A673 (cell line): Measurements from ENCODE around the gene MYOCD. TPM values are rescaled to one million over a fixed set of nuclear protein-coding genes. Genes with fewer than 3 reads are reported as not detected.

Experiments used
- BruUV-seq: library from RNA; stranded (reverse); fragments of 400-500 nt; replicated peaks from 2 replicates; lab custom pipeline; 2021; lab: Mats Ljungman, UMichigan
- CTCF ChIA-PET: fragments of 300-600 bp; sonication (Branson Sonifier 250); formaldehyde crosslinking; loops from one replicate; lab custom pipeline; 2022; ENCODE audit warnings: antibody characterized with exemption; lab: Charles Lee
- POLR2A ChIA-PET: fragments of 300-600 bp; sonication (Branson Sonifier 250); formaldehyde crosslinking; loops from one replicate; lab custom pipeline; 2022; ENCODE audit warnings: antibody characterized with exemption; ENCODE audit not compliant: low non-redundant PET; lab: Charles Lee
- DNase-seq: peaks from one replicate; pipeline ENCODE4 v3.0.0-alpha.2; 2015; ENCODE audit warnings: low spot score
- H3K27ac ChIP-seq: fragments of 200-600 bp; sonication (generic); 2 replicates; pipeline ENCODE4 v1.5.1; 2016; ENCODE audit warnings: mixed run types, low read depth, mild to moderate bottlenecking, mixed read lengths, antibody characterized with exemption, low read length; ENCODE audit not compliant: poor library complexity, severe bottlenecking
- H3K27me3 ChIP-seq: fragments of 200-600 bp; sonication (generic); replicated peaks from 2 replicates; pipeline ENCODE4 v1.6.1; 2017; ENCODE audit warnings: mixed run types, low read depth, mild to moderate bottlenecking, mixed read lengths, antibody characterized with exemption, low read length; ENCODE audit not compliant: insufficient read depth, poor library complexity
- H3K36me3 ChIP-seq: fragments of 200-600 bp; sonication (generic); 2 replicates; pipeline ENCODE4 v1.6.1; 2016; ENCODE audit warnings: mixed run types, mild to moderate bottlenecking, mixed read lengths, antibody characterized with exemption, low read length; ENCODE audit not compliant: insufficient read depth, poor library complexity, severe bottlenecking
- H3K4me1 ChIP-seq: fragments of 200-600 bp; sonication (generic); 2 replicates; pipeline ENCODE4 v1.6.1; 2017; ENCODE audit warnings: mixed run types, mild to moderate bottlenecking, mixed read lengths, antibody characterized with exemption, low read length; ENCODE audit not compliant: insufficient read depth, poor library complexity, severe bottlenecking
- H3K4me3 ChIP-seq: fragments of 200-600 bp; sonication (generic); 2 replicates; pipeline ENCODE4 v1.5.1; 2016; ENCODE audit warnings: low read depth, mixed run types, mild to moderate bottlenecking, mixed read lengths, low read length; ENCODE audit not compliant: poor library complexity, severe bottlenecking
- H3K9me3 ChIP-seq: fragments of 200-600 bp; sonication (generic); 2 replicates; pipeline ENCODE4 v1.6.1; 2016; ENCODE audit warnings: mixed run types, low read depth, mild to moderate bottlenecking, mixed read lengths, antibody characterized with exemption, low read length; ENCODE audit not compliant: poor library complexity, severe bottlenecking
- EZH2 ChIP-seq: fragments of 200-600 bp; sonication (generic); IDR thresholded peaks from 2 replicates; pipeline ENCODE4 v1.6.1; 2017; ENCODE audit warnings: borderline replicate concordance, low read depth, mild to moderate bottlenecking, mixed read lengths, antibody characterized with exemption, low read length; ENCODE audit not compliant: poor library complexity, severe bottlenecking
- intact Hi-C: fragments of 100-400 bp; cut with micrococcal nuclease; formaldehyde crosslinking; loops from one replicate; pipeline ENCODE4 v1.10.0; 2022; ENCODE audit not compliant: unreplicated experiment
- total RNA-seq: library from RNA; stranded (reverse); gene quantifications from 2 replicates; pipeline ENCODE4 v1.2.3, GENCODE V29; 2021
- TF ChIP-seq, protein P1 (sequence below): fragments of 300-800, 200-600 bp; sonication (generic); conservative IDR thresholded peaks from 2 replicates; pipeline ENCODE4 v1.5.1; 2017; ENCODE audit warnings: low read depth, mild to moderate bottlenecking, antibody characterized with exemption, low read length, moderate library complexity, mixed read lengths

The MYOCD gene
- total RNA-seq, 1 experiment from 2014 or later: not detected

DNA sequence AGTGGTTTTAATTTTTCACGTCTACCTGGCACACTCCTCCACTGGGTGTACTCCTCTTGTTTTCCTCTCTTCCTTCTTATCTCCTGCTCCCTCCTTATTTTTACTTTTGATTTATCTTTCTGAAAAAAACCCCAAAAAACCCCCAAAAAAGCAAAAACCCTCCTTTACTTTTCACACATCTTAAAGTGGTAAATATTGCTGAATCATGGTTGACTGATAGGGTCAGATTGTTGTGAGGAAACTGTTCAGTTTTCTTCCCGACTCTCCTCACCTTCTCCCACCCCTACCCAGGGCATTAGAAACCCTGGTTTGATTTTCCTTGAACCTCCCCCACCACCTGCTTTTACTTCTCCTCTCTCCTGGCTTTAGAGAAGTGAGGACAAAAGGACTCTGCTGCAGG is 149.0 kb downstream of the MYOCD start:
- intact Hi-C loops: no loop called here
- H3K27ac ChIP-seq: no peak overlapping the region
- H3K36me3 ChIP-seq: no peaks in the 10 kb centered on the region
- no peak for DNase-seq
- no TSS peak for BruUV-seq
- no peaks in the 10 kb centered on the region for H3K27me3 ChIP-seq
- CTCF ChIA-PET: no interaction called here
- H3K9me3 ChIP-seq: peaks cover 2% of the 10 kb centered on the region
- TF ChIP-seq, protein P1, sequence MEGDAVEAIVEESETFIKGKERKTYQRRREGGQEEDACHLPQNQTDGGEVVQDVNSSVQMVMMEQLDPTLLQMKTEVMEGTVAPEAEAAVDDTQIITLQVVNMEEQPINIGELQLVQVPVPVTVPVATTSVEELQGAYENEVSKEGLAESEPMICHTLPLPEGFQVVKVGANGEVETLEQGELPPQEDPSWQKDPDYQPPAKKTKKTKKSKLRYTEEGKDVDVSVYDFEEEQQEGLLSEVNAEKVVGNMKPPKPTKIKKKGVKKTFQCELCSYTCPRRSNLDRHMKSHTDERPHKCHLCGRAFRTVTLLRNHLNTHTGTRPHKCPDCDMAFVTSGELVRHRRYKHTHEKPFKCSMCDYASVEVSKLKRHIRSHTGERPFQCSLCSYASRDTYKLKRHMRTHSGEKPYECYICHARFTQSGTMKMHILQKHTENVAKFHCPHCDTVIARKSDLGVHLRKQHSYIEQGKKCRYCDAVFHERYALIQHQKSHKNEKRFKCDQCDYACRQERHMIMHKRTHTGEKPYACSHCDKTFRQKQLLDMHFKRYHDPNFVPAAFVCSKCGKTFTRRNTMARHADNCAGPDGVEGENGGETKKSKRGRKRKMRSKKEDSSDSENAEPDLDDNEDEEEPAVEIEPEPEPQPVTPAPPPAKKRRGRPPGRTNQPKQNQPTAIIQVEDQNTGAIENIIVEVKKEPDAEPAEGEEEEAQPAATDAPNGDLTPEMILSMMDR: no peak
- TF ChIP-seq EZH2: no peak
- H3K4me3 ChIP-seq: no peak overlapping the region
- no peaks in the 10 kb centered on the region for H3K4me1 ChIP-seq
- POLR2A ChIA-PET: no interaction called here

DNA sequence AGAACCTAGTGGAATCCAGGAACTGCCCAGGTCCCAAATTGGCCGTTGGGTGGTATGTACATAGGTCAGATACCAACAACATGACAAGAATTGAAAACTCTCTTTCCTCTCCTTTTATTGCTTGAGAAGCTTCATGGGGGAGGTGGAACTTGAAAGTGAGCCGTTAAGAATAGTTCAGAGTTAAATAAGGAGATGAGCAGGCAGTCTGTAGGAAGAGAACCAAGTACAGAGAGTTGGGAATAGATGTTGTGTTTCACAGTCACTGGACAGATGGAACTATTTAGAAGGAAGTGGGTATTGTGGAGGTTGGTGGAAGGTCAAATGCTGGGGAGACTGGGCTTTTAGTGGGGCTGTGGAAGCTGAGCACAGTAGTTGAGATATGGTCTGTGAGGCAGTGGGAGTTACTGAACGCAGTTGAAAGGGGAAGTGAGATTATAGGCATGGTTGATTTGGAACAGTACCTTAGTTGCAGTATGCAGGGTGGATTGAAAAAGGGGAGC is 150.0 kb downstream of the MYOCD start:
- TF ChIP-seq, protein P1: no peak
- TF ChIP-seq EZH2: no peak
- POLR2A ChIA-PET: no interaction called here

More for the DNA sequence above, 150.0 kb downstream of the MYOCD start:
- Histone ChIP-seq H3K9me3 (peaks cover 2% of the 10 kb centered on the region), H3K36me3 (no peaks in the 10 kb centered on the region), H3K4me1 (no peaks in the 10 kb centered on the region), H3K27ac (no peak overlapping the region), H3K4me3 (no peak overlapping the region), H3K27me3 (no peaks in the 10 kb centered on the region)
- CTCF ChIA-PET: no interaction called here
- DNase-seq: no peak
- intact Hi-C loops: no loop called here
- no TSS peak for BruUV-seq

Other genes with a start within 250 kb of the MYOCD start
- 0.42 and 0.49 TPM in 2 replicates for gene ARHGAP44, start 123.6 kb downstream of the MYOCD start, total RNA-seq